ENCODE results near the gene LDLRAD4.

LDLRAD4 gene

DNA sequence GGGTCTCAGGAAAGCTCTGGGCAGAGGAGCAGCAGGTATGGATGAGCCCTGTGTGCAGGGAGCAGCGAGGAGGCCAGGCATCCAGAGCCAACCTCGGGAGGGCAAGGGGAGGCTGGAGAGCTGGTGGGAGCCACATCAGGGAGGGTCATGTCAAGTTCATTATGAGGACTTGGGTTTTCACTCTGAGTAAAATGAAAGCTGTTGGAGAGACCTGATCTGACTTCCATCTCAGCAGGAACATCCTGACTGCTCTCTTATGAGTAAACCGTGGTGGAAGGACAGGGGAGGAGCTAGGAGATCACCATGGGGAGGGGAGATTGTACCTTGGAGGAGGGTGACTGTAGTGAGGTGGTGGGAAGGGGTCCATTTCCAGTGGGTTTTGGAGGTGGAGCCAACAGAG, 209.8 kb downstream of the LDLRAD4 start:
- DNase-seq (ENCODE audit: low read depth in 2 of 2) = no peak

DNA sequence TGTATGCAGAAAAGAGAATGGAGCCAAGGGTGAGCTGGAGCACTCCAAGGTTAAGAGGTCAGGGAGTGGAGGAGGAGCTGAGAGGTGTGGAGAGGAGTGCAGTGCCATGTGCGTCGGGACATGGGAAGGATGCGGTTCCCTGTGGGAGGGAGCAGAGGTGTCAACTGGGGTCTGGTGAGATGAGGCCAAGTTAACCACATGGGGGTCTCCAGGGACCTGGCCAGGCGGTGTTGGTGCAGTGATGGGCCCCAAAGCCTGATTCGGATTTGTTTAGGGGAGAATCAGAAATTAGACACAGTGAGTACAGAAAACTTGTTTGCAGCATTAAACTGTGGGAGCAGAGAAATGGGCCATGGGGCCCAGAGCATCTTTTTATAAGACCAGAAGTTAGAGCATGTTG, 210.5 kb downstream of the LDLRAD4 start:
- DNase-seq (ENCODE audit: low read depth in 2 of 2) = no peak

DNA sequence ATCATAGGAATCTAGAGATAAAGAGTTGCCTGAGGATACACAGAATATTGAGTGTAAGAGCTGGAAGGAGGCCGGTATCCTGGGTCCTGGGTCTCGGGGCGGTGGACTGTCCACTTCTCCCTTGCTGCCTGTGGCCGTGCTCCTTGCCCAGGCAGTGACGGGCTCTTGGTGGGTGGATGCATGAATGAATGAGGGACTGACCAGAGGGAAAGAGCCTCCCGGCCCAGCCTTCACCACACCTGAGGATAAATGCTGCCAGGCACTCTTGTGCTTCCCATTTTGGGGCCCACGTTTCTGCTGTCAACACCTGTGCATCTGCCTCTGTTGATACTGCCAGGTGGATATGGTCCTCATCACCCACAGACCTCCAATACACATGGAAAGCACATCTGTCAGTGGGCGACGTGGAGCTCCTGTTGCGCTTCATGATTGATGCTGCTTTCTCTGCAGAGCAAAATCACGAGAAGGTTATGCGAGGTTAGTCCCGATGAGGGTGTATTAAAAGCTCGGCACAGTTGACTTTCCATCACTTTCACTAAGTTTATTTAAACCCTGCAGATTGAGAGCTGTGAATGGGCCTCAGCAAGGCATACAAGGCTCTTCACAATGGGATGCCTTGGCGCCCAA, 211.4 kb downstream of the LDLRAD4 start:
- DNase-seq (ENCODE audit: low read depth in 2 of 2) = no peak

DNA sequence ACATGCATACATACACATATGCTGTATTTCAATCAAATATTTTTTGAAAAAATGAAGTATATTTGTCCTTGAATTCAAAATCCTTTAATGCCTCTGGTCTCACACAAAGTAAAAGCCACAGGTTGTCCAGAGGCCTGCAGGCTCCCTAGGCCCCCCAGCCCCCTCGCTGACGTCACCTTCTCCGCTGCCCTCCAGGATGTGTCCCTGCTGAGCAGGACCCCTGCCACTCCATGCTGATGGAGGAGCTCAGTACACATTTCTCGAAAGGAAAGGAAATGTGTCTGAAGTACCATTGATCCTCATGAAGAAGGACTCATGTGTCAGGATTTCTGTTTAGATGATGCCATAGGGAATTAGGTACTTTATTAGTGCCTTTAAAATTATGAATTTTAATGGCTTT, 212.1 kb downstream of the LDLRAD4 start:
- no peak for DNase-seq (ENCODE audit: low read depth in 2 of 2)

DNA sequence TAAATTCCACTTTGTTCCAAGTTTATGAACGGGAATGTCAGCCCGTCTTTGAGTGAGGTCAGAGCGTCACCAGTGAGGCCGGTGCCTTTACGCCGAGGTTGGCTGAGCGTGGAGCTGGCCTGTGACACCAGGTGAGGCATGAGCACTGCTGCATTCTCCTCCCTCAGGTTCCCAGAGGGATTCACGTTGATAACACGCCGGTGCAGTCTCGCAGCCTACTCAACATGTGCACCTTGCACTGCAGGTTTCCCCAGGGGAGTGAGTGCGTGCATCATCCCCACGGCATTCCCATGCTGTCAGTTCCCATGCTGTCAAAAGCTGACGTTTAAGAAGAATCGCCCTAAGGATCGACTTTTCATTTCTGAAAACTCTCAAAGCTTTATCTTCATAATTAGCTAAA, 213.3 kb downstream of the LDLRAD4 start:
- no peak for DNase-seq (ENCODE audit: low read depth in 2 of 2)

DNA sequence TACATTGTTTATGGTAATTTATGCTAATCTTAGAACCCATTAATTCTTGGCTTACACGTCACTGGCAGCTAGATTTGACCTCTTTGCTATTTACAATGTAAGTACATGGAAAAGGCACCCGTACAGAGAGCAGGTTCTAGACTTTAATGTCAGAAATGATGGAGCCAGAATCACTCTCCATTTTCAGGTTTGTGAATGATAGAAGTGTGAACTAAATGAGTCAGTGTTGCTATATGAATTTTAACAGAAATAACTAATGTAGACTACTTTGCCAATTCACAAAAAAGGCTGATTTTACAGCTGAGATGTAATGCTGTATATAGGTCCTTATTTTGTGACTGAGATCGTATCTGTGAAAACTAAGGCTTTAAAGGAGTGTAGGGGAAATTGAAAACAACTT, 214.6 kb downstream of the LDLRAD4 start:
- DNase-seq (ENCODE audit: low read depth in 2 of 2) = no peak

DNA sequence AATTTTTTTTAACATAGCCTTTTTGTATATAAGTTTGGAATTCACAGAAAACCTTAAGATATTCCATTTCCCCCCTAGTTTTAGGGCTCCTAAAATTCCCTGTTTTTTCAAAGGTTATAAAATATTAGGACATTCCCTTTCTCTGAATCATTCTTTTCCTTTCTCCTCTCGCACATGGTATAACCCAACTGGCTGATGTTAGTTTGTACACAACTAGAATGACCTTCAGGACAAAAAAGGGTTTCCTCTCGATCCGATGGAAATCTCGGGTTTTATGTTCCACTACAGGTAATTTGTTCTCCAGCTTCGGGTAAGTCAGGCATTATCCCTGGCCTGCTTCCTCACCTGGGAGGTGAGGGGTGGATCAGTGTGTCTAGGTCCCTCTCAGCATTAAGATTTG, 215.1 kb downstream of the LDLRAD4 start:
- DNase-seq (ENCODE audit: low read depth in 2 of 2) = no peak

DNA sequence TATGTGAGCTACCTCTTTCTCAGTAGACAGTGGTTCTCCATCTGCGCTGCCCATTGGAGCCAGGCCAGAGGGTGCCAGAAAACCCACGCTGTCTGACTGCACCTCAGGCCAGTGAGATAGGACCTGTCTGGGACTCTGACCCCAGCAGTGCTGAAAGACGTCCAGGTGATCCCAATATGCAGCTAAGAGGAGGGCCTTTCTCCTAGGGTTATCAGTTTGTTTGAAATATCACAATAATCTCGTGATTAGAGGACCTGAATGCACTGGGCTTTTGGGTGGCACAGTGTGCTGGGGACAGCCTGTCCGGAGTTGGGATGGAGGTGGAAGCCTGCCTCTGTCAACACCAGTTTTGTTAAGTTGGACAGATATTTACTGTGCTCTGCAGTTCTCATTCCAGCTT, 216.3 kb downstream of the LDLRAD4 start:
- no peak for DNase-seq (ENCODE audit: low read depth in 2 of 2)

DNA sequence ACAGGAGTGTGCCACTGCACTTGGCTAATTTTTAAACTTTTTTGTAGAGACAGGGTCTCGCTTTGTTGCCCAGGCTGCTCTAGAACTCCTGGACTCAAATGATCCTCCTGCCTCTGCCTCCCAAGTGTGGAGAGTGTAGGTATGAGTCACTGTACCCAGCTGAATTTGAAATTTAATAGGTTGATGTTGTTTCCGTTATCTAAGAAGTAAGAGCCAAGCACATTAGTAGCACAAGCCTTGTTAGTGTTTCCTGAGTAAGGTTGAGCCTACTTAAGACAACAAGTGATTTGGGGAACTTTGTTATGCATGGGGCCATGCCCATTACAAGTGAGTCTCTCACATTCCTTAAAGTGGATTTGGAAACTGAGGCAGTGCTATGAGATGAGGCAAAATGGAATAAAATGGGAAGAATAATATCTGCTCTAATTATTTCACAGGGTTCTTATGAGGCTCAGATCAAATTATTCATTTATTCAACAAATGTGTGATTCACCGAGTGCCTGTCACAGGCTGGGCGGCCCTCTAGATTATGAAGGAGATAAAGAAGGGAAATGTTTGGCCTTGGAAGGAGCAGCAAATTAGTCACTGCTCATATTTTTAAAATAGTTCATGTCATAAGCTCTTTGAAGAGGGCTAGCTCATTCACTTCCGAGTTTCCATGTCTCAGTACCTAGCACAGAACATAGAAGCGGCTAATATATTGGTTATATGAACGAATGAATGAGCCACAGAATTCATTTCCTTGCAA, 217.2 kb downstream of the LDLRAD4 start:
- DNase-seq (ENCODE audit: low read depth in 2 of 2) = no peak

DNA sequence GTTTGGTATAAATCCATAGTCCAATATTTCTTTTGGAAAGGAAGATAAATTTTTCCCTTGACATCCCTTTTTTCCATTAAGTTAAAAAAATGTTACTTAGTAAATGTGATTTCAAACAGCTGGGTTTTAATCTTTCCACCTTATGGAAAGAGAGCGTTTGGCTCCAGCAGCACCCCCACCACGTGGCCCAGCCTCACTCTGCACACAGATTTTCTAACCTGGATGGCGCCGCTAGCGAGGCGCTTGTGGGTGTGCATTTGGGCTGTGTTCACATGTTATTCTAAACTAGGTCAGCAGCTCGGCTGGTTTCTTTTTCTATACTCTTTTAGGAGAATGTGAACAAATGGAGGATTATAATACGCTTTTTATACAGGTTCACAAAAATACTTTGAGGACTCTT, 218.0 kb downstream of the LDLRAD4 start:
- peak in 1 of 2 experiments; percentile 13 for DNase-seq (ENCODE audit: low read depth in 2 of 2)

DNA sequence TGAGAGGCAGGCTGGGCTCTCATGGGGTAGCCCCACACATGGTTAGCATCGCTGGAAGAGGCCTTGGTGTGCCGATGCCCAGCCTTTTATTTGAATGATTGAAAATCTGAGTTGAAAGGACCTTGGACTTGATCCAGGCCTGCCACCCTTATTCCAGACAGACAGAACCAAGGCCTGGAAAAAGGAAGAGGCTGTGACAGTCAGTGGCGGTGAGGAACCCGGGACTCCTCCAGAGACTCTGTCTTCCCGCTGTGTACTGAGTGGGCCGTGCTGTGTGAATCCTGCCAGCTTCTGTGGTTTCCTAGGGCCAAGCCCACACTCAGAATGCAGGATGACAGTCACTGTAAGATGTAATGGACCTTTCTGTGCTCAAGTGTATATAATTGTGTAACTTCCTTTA, 218.5 kb downstream of the LDLRAD4 start:
- DNase-seq (ENCODE audit: low read depth in 2 of 2) = no peak

DNA sequence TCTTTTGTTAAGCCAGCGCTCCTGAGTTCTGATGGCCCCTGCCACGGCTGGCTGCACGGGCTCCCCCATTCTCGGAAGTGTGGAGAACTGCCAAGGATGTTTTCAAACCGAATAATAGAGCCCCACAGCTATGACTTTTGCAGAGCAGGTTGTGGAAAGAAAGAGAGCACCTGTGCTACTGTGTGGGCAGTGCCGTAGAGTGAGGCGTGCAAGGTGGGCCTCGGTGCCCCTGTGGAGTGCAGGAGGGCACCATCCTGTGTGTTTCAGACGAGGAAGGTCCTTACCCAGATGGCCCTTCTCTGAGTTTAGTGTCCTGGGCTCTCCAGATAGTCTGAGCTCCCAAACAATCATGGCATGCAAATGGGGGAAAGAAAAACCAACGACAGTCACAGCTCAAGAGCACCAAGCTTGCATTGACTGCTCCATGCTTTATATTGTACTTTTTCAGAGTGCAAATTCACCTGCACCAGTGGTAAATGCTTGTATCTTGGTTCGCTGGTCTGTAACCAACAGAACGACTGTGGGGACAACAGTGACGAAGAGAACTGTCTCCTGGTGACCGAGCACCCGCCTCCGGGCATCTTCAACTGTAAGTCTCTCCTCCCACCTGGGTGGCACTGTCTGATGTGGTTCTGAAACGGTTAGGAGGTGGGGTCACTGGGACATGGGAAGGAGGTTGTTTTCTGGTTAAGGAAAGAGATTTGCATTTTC, 219.4 kb downstream of the LDLRAD4 start:
- DNase-seq (ENCODE audit: low read depth in 2 of 2) = peak; percentile 26 to 37

DNA sequence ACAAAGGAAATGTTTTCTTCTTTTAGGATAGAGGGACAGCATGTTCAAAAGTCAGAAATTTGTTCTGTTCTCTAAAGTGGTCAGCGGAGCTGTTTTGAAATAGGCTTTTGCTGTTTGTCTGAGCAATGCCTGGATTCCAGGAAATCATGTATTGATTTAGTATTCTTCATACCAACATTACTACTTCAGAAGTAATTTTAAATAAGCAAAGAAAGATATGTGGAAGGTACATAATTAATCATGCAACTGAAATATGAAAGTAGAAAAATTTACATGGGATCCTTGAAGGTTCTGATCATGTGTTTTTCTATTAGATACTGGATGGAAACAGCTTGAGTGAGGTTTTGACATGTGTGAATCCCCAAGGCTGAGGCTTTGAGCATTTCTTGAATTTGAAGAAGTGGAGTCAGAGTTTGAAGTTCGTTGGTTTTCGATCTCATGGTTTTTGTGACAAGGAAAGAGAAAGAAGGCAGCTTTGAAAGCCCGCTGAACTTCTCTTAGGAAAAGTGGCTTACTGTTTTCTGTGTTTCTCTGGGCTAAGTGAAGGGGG, 220.0 kb downstream of the LDLRAD4 start:
- no peak for DNase-seq (ENCODE audit: low read depth in 2 of 2)

DNA sequence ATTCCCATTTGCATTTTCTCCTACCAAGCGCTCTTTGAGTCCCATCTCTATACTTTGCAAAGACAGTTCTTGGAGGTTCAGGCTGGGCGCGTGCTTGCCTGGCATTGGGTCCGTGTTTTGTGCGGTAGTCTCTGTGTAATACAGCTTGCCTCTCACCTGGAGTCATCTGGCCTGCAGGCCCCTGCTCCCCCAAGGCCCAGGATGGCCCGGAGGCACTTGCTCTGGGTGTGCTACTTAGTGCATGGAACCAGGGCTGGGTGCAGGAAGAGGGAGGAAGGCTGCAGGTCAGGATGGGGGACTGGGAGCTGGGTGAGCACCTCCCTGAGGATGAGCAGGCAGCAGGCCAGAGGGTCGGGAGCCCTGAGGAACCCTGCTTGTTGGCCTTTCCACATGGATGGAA, 220.9 kb downstream of the LDLRAD4 start:
- DNase-seq (ENCODE audit: low read depth in 2 of 2) = no peak

DNA sequence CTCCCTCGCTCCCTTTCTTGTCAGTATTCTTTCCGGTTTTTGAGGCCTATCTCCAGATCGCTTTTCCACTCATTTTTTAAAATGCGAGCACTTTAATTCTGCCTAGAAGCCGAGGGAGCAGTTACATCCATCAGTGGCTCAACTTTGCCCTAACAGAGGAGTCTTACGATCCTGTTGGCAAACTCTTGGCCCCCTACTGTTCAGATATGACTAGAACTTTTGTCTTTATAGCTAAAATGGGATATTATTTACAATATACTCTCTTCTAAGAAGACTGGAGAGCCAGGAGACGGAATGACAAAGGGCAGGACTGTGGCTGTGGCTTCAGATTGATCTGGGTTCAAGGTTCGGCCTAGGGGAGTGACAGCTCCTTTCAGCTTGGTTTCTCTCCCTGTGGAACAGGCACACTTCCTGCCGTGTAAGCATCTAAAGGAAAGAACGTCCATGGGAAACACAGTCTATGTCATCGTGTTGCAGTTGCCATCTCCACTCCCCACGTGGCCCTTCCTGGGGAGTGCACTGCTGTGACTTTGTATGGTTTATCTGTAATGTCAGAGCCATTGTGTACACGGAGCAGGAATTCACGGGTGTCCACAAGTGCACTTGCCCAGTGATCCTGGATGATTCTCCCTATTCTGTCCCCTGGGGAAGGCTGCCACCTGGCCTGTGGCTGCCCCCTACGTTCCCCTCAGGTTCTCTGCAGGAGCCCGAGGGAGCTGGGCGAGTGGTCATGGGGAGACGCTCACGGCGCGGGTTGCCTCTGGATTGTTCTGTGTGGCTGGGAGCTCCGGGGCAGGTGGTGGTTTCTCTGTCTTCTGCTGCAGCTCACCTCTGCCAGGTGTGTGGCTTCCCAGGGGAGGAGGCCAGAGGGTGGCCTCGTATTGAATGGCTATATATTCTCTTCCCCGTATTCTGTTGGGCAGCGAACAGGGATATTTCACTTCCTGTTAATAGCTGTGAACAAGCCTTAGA, 222.0 kb downstream of the LDLRAD4 start:
- DNase-seq (ENCODE audit: low read depth in 2 of 2) = no peak

DNA sequence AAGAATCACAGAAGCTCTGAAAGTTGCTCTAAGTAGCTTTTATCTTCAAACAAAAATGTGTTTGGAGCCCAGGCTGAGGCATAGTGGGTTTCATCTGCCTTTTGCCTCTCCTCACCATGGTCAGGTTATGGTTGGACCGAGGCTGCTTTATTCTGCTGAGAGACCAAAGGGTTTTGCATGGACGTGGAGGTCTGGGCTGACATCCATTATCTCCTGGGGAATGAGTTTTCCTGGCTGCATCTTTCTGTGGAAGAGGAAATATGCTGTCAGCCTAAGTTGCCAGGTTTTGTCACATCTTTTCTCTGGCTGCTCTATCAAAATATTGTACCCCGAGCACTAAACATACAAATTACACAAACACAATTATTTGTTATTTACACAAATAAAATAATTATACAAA, 223.2 kb downstream of the LDLRAD4 start:
- DNase-seq (ENCODE audit: low read depth in 2 of 2) = no peak

DNA sequence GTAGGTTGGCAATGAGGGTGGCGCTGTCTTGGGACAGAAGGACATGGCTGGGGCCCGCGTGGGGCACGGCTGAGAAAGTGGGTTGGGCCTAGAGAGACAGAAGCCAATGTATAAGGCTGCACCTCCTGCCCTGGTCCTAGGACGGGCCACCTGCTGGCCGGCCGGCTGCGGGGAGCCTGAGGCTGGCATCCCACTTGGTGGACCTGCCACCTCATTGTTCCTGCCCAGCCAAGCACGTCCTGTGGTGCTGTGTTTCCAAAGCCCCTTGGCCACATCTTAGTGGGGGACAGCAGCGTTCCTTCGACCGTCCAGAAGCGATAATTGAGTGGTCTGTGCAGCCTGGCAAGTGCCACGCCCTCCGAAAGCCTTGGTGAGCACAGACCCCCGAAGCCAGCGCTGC, 223.9 kb downstream of the LDLRAD4 start:
- no peak for DNase-seq (ENCODE audit: low read depth in 2 of 2)

DNA sequence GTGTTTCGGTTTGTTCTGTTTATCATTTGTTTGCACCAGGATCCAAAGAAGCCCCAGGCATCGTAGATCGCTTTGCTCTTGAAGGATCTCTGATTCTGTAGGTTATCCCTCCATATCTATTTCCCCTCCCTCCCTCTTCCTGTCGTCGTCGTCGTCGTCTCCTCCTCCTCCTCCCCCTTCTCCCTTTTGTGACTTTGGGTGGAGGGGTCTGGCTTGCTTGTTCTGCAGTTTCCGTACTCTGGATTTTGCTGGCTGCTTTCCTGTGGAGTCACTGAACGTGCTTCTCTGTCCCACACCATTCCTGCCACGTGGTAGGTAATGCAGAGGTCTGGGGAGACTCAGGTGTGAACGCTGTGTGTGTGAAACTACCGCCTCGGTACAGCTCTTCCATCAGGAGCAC, 225.0 kb downstream of the LDLRAD4 start:
- no peak for DNase-seq (ENCODE audit: low read depth in 2 of 2)

DNA sequence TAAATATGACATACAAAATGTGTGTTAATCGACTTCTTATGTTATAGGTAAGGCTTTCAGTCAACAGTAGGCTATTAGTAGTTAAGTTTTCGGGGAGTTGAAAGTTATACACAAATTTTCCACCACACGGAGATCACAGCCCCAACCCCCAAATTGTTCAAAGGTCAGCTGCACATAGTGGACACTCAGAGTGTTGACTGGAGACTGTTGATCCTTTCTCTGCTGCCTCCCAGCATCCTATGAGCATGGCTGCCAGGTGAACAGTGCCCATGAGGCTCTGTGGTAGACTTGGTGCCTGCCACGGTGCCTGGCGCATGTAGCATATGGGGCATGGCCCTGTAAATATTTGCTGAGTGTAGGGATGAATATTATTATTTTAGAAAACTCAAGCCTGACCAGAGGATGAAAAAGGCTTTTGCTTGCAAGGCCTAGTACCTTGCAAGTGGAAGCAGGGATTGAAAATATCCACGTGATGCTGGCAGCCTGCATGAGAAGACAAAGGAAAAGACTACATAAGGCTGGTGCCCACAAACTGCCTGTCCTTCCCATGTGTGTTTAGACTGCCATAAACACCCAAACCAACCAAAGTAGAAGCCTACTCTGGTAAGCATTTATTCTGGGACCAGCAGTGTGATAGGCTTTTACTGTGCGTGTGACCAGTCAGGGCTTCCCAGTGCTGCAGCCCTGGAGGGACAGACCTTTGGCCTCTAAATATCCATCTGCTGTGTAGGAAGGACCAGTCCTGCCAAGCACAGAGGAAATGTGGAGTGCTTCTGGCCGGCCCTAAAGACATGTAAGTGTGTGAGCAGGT, 226.1 kb downstream of the LDLRAD4 start:
- DNase-seq (ENCODE audit: low read depth in 2 of 2) = no peak

DNA sequence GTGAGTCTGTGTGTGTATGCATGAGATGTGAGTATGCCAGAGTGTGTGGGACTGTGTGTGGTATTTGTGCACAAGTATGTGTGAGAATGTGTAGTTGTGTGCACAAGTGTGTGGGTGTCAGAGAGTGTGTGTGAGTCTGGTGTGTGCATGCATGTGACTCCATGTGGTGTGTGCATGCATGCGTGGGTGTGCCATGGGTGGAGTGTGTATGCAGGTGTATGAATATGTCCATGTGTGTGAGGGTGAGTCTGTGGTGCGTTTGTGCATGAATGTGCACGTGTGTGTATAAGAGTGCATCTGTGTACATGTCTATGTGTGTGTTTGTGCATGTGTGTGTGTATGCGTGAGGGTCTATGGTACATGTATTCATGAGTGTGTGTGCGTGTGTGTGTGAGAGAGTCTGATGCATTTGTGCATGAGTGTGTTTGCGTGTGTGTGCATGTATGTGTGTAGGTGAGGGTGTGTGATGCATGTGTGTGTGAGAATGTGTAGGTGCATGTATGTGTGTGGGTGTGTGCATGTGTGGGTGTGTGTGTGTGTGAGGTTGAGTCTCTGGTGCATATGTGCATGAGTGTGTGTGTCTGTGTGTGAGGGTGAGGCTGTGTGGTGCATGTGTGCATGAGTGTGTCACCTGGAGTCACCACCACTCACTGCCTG, 226.8 kb downstream of the LDLRAD4 start:
- no peak for DNase-seq (ENCODE audit: low read depth in 2 of 2)

Measured in stimulated activated CD4-positive, alpha-beta T cell treated with anti-CD3 and anti-CD28 coated beads, Interleukin-12 subunit alpha, Interleukin-12 subunit beta, amount 100 ng/mL, for 24 hours (primary cell).